Prostate gland (tissue), 2 donors: ENCODE measurements around the gene KCNQ1.

Source experiments
- CTCF ChIP-seq, 4 experiments: fragments of 200-600 bp in 2 of 4; fragments of 450-650 bp in 2 of 4; sonication (generic) in 2 of 4; IDR thresholded peaks; 1 replicate in 3 of 4; 2 replicates in 1 of 4; pipeline ENCODE4 v1.5.1; 2016 to 2019; ENCODE audit warnings: antibody characterized with exemption in 4 of 4, mild to moderate bottlenecking in 2 of 4, moderate library complexity in 2 of 4
- POLR2A ChIP-seq: fragments of 450-650 bp; IDR thresholded peaks from one replicate; pipeline ENCODE4 v1.6.1; 2016; ENCODE audit warnings: antibody characterized with exemption, mild to moderate bottlenecking

- TF ChIP-seq CTCF (IDR thresholded peaks at IDR 0.05) (no peak), POLR2A (no peak)
These were observed 91.0 kb downstream of the KCNQ1 start for GRCh38 chr11:2535673-2536439.
